Neutrophil (primary cell): Measurements from ENCODE around the gene MAS1L.

Experiments
- H3K27ac ChIP-seq: fragments of 200-600 bp; sonication (generic); 2 replicates; pipeline ENCODE4 v1.5.1; 2016; ENCODE audit warnings: mild to moderate bottlenecking, moderate library complexity
- H3K27me3 ChIP-seq: fragments of 200-600 bp; sonication (generic); 2 replicates; pipeline ENCODE4 v1.6.0; 2016; ENCODE audit warnings: mild to moderate bottlenecking
- H3K36me3 ChIP-seq: fragments of 200-600 bp; sonication (generic); 2 replicates; pipeline ENCODE4 v1.5.1; 2017
- H3K4me1 ChIP-seq, 2 experiments: fragments of 200-600 bp in 1 of 2; sonication (generic) in 1 of 2; 1 replicate in 1 of 2; 2 replicates in 1 of 2; pipeline versions ENCODE4 v1.5.1 to v1.6.1; 2013 to 2016; ENCODE audit warnings: low read depth in 1 of 2, low read length in 1 of 2, mild to moderate bottlenecking in 1 of 2, moderate library complexity in 1 of 2; ENCODE audit not compliant: control insufficient read depth in 1 of 2, insufficient read depth in 1 of 2
- H3K4me3 ChIP-seq, 2 experiments: fragments of 200-600 bp in 1 of 2; sonication (generic) in 1 of 2; 1 replicate in 1 of 2; 2 replicates in 1 of 2; pipeline ENCODE4 v1.5.1; 2013 to 2016; ENCODE audit warnings: low read depth in 1 of 2, low read length in 1 of 2, mild to moderate bottlenecking in 1 of 2, moderate library complexity in 1 of 2
- H3K9me3 ChIP-seq: fragments of 200-600 bp; sonication (generic); 2 replicates; pipeline ENCODE4 v1.5.1; 2016
- TF ChIP-seq, protein P1 (sequence below): fragments of 200-600 bp; sonication (generic); IDR thresholded peaks from 2 replicates; pipeline ENCODE4 v1.5.1; 2016; ENCODE audit warnings: antibody characterized with exemption

The MAS1L gene

GRCh38 chr6:29519291-29520010 lies 31.7 kb upstream of the MAS1L start:
- Histone ChIP-seq H3K4me1 (no peaks in the 10 kb centered on the region), H3K27ac (no peak overlapping the region), H3K36me3 (no peaks in the 10 kb centered on the region), H3K4me3 (no peak overlapping the region), H3K9me3 (no peaks in the 10 kb centered on the region), H3K27me3 (peaks cover 7% of the 10 kb centered on the region)
- TF ChIP-seq, protein P1, sequence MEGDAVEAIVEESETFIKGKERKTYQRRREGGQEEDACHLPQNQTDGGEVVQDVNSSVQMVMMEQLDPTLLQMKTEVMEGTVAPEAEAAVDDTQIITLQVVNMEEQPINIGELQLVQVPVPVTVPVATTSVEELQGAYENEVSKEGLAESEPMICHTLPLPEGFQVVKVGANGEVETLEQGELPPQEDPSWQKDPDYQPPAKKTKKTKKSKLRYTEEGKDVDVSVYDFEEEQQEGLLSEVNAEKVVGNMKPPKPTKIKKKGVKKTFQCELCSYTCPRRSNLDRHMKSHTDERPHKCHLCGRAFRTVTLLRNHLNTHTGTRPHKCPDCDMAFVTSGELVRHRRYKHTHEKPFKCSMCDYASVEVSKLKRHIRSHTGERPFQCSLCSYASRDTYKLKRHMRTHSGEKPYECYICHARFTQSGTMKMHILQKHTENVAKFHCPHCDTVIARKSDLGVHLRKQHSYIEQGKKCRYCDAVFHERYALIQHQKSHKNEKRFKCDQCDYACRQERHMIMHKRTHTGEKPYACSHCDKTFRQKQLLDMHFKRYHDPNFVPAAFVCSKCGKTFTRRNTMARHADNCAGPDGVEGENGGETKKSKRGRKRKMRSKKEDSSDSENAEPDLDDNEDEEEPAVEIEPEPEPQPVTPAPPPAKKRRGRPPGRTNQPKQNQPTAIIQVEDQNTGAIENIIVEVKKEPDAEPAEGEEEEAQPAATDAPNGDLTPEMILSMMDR, result no peak

GRCh38 chr6:29517728-29518440 lies 30.1 kb upstream of the MAS1L start:
- H3K4me3 ChIP-seq, result no peak overlapping the region
- H3K36me3 ChIP-seq, result no peaks in the 10 kb centered on the region
- no peaks in the 10 kb centered on the region for H3K9me3 ChIP-seq
- H3K4me1 ChIP-seq, result no peaks in the 10 kb centered on the region
- H3K27me3 ChIP-seq, result peaks cover 7% of the 10 kb centered on the region
- TF ChIP-seq, protein P1, result no peak
- no peak overlapping the region for H3K27ac ChIP-seq

DNA sequence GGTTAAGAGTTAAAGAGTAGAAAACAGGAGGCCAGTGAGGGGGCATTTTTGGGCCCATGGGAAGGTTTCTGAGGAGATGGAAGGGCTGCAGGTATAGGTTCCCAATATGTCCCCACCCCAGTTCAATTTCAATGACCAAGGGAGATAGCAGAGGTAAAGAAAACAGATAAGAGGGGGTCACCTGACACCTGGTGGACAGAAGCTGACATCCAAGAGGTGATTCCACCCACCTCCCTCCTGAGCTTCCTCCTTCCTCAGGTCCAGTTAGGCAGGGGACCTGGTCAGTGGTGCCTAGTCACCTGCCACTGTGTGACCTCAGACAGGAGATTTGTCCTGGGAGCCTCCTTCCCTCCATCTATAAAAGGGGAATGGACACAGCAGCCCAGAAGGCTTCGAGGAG lies 29.5 kb upstream of the MAS1L start:
- Histone ChIP-seq H3K27me3 (peaks cover 7% of the 10 kb centered on the region), H3K9me3 (no peaks in the 10 kb centered on the region), H3K4me3 (no peak overlapping the region), H3K27ac (no peak overlapping the region), H3K4me1 (no peaks in the 10 kb centered on the region), H3K36me3 (no peaks in the 10 kb centered on the region)
- TF ChIP-seq, protein P1, result no peak

GRCh38 chr6:29516108-29516507 lies 28.4 kb upstream of the MAS1L start:
- TF ChIP-seq, protein P1, result no peak
- H3K4me1 ChIP-seq, result no peaks in the 10 kb centered on the region
- H3K36me3 ChIP-seq, result no peaks in the 10 kb centered on the region
- peaks cover 7% of the 10 kb centered on the region for H3K27me3 ChIP-seq
- no peak overlapping the region for H3K27ac ChIP-seq
- no peaks in the 10 kb centered on the region for H3K9me3 ChIP-seq
- no peak overlapping the region for H3K4me3 ChIP-seq

GRCh38 chr6:29510746-29511300 lies 23.1 kb upstream of the MAS1L start:
- no peak overlapping the region for H3K4me3 ChIP-seq
- no peaks in the 10 kb centered on the region for H3K4me1 ChIP-seq
- H3K36me3 ChIP-seq, result no peaks in the 10 kb centered on the region
- H3K27ac ChIP-seq, result no peak overlapping the region
- H3K27me3 ChIP-seq, result no peaks in the 10 kb centered on the region
- no peaks in the 10 kb centered on the region for H3K9me3 ChIP-seq
- TF ChIP-seq, protein P1, result no peak
